HEK293 (cell line): ENCODE results near the gene MRPL34.
A peak's percentile ranks its signal among the peaks of the same experiment; 100 is the strongest.

Experiments
- HOXD13 ChIP-seq: sonication (generic); formaldehyde crosslinking; IDR thresholded peaks from 2 replicates; pipeline ENCODE4 v1.8.0; 2022; ENCODE audit warnings: missing genetic modification reagents, borderline replicate concordance
- SCRT2 ChIP-seq: fragments of 450-650 bp; formaldehyde crosslinking; IDR thresholded peaks from 2 replicates; pipeline ENCODE4 v1.5.1; 2016; ENCODE audit warnings: missing biosample characterization, missing genetic modification characterization
- SETDB1 ChIP-seq: IDR thresholded peaks from one replicate; pipeline ENCODE4 v1.6.1; 2017; ENCODE audit warnings: mild to moderate bottlenecking, low read length, moderate library complexity, mixed read lengths; ENCODE audit not compliant: insufficient read length
- TCF7L2 ChIP-seq: IDR thresholded peaks from 2 replicates; pipeline ENCODE4 v1.6.1; 2011; ENCODE audit warnings: low read depth, mild to moderate bottlenecking, inconsistent platforms, low read length, moderate library complexity, borderline replicate concordance
- ZBTB7A ChIP-seq: fragments of 450-650 bp; formaldehyde crosslinking; IDR thresholded peaks from 2 replicates; pipeline ENCODE4 v1.5.1; 2016; ENCODE audit warnings: low read depth, missing biosample characterization, missing genetic modification characterization
- ZFP69B ChIP-seq: fragments of 450-650 bp; formaldehyde crosslinking; IDR thresholded peaks from 2 replicates; pipeline ENCODE4 v1.5.1; 2016; ENCODE audit warnings: missing biosample characterization, missing genetic modification characterization
- ZNF10 ChIP-seq: fragments of 450-650 bp; formaldehyde crosslinking; IDR thresholded peaks from 2 replicates; pipeline ENCODE4 v1.5.1; 2017; ENCODE audit warnings: missing biosample characterization, missing genetic modification characterization
- ZNF19 ChIP-seq: fragments of 450-650 bp; formaldehyde crosslinking; IDR thresholded peaks from 2 replicates; pipeline ENCODE4; 2016; ENCODE audit warnings: missing biosample characterization, missing genetic modification characterization, low read depth
- ZNF24 ChIP-seq: fragments of 450-650 bp; formaldehyde crosslinking; IDR thresholded peaks from 2 replicates; pipeline ENCODE4 v1.5.1; 2016; ENCODE audit warnings: missing biosample characterization, missing genetic modification characterization
- ZNF426 ChIP-seq: fragments of 450-650 bp; formaldehyde crosslinking; IDR thresholded peaks from 2 replicates; pipeline ENCODE4 v1.5.1; 2017; ENCODE audit warnings: missing biosample characterization, missing genetic modification characterization, mild to moderate bottlenecking, inconsistent platforms, moderate library complexity
- ZNF571 ChIP-seq: fragments of 450-650 bp; formaldehyde crosslinking; IDR thresholded peaks from 2 replicates; pipeline ENCODE4 v1.5.0; 2017; ENCODE audit warnings: missing biosample characterization, missing genetic modification characterization
- ZNF837 ChIP-seq: fragments of 450-650 bp; formaldehyde crosslinking; IDR thresholded peaks from 2 replicates; pipeline ENCODE4 v1.5.1; 2016; ENCODE audit warnings: missing biosample characterization, missing genetic modification characterization
- TF ChIP-seq, protein P1 (sequence below): fragments of 450-650 bp; formaldehyde crosslinking; conservative IDR thresholded peaks from 2 replicates; pipeline ENCODE4 v1.5.1; 2016; ENCODE audit warnings: low read depth, missing biosample characterization, missing genetic modification characterization
- TF ChIP-seq, protein P2 (sequence below): fragments of 450-650 bp; formaldehyde crosslinking; IDR thresholded peaks from 2 replicates; pipeline ENCODE4 v1.5.1; 2016; ENCODE audit warnings: missing biosample characterization, missing genetic modification characterization
- TF ChIP-seq, protein P3 (sequence below): fragments of 450-650 bp; formaldehyde crosslinking; IDR thresholded peaks from 2 replicates; pipeline ENCODE4 v1.5.1; 2016; ENCODE audit warnings: missing biosample characterization, missing genetic modification characterization
- TF ChIP-seq, protein P4 (sequence below): fragments of 450-650 bp; formaldehyde crosslinking; conservative IDR thresholded peaks from 2 replicates; pipeline ENCODE4 v1.5.1; 2016; ENCODE audit warnings: low read depth, missing biosample characterization, missing genetic modification characterization
- TF ChIP-seq, protein P5 (sequence below): fragments of 450-650 bp; IDR thresholded peaks from 2 replicates; pipeline ENCODE4 v1.5.1; 2018; ENCODE audit warnings: missing biosample characterization, missing genetic modification characterization
- TF ChIP-seq, protein P6 (sequence below): IDR thresholded peaks from 2 replicates; pipeline ENCODE4 v1.6.1; 2011; ENCODE audit warnings: mild to moderate bottlenecking, low read depth, low read length, borderline replicate concordance
- TF ChIP-seq, protein P7 (sequence below): fragments of 450-650 bp; formaldehyde crosslinking; IDR thresholded peaks from 2 replicates; pipeline ENCODE4 v1.5.1; 2016; ENCODE audit warnings: missing biosample characterization, missing genetic modification characterization

MRPL34 gene

DNA sequence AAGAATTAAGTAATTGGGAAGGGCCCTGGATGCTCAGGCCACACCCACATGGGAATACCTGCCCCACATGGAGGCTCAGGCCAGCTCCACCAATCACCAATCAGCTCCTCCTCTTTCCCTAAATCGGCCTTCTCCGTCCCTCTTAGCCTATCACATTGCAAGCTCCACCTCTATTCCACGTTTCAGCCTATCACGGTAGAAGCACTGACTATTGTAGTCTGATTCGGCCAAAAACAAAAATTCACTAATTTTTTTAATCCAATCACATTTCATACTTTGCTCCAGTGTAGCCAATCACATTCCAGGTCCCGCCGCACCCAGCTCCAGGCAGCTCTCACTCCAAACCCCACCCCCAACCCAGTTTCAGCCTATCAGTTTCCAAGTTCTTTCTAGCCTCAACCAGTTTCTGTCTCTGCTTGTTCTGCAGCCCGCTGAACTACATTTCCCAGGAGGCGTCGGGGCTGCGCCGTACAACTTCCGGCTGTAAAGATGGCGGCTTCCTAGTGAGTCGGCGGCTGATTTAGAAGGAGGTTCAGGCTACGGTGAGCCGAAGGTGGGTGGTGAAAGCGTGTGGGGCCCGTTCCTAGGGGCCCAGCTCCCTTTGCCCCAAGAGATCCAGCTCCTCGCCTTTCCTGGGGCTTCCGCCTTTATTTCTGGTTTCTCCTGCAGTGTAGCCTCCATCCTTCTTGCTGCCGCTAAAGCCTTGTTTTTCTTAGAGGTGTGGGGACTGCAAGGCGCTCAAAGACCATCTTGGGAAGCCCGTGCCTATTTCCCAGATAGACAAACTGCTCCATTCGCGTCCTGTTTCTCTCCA, 38.5 kb upstream of the MRPL34 start, which contains the start of gene BABAM1 (continued):
- TF ChIP-seq ZNF571 (no peak), ZBTB7A (no peak), SETDB1 (peak; percentile 23), SCRT2 (tag by site-specific recombination) (no peak), ZFP69B (peak; percentile 88), HOXD13 (CRISPR knock-in tag) (no peak), ZNF10 (no peak), ZNF837 (no peak), ZNF426 (no peak), ZNF19 (tag by site-specific recombination) (no peak), ZNF24 (tag by site-specific recombination) (no peak), TCF7L2 (no peak)
- TF ChIP-seq, protein P1, sequence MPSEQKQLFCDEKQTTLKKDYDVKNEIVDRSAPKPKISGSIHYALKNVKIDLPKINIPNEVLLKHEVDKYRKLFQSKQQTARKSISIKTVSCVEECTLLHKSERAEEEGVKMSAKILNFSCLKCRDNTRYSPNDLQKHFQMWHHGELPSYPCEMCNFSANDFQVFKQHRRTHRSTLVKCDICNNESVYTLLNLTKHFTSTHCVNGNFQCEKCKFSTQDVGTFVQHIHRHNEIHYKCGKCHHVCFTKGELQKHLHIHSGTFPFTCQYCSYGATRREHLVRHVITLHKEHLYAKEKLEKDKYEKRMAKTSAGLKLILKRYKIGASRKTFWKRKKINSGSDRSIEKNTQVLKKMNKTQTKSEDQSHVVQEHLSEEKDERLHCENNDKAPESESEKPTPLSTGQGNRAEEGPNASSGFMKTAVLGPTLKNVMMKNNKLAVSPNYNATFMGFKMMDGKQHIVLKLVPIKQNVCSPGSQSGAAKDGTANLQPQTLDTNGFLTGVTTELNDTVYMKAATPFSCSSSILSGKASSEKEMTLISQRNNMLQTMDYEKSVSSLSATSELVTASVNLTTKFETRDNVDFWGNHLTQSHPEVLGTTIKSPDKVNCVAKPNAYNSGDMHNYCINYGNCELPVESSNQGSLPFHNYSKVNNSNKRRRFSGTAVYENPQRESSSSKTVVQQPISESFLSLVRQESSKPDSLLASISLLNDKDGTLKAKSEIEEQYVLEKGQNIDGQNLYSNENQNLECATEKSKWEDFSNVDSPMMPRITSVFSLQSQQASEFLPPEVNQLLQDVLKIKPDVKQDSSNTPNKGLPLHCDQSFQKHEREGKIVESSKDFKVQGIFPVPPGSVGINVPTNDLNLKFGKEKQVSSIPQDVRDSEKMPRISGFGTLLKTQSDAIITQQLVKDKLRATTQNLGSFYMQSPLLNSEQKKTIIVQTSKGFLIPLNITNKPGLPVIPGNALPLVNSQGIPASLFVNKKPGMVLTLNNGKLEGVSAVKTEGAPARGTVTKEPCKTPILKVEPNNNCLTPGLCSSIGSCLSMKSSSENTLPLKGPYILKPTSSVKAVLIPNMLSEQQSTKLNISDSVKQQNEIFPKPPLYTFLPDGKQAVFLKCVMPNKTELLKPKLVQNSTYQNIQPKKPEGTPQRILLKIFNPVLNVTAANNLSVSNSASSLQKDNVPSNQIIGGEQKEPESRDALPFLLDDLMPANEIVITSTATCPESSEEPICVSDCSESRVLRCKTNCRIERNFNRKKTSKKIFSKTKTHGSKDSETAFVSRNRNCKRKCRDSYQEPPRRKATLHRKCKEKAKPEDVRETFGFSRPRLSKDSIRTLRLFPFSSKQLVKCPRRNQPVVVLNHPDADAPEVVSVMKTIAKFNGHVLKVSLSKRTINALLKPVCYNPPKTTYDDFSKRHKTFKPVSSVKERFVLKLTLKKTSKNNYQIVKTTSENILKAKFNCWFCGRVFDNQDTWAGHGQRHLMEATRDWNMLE (tag by site-specific recombination), result peak; percentile 37
- TF ChIP-seq, protein P2, sequence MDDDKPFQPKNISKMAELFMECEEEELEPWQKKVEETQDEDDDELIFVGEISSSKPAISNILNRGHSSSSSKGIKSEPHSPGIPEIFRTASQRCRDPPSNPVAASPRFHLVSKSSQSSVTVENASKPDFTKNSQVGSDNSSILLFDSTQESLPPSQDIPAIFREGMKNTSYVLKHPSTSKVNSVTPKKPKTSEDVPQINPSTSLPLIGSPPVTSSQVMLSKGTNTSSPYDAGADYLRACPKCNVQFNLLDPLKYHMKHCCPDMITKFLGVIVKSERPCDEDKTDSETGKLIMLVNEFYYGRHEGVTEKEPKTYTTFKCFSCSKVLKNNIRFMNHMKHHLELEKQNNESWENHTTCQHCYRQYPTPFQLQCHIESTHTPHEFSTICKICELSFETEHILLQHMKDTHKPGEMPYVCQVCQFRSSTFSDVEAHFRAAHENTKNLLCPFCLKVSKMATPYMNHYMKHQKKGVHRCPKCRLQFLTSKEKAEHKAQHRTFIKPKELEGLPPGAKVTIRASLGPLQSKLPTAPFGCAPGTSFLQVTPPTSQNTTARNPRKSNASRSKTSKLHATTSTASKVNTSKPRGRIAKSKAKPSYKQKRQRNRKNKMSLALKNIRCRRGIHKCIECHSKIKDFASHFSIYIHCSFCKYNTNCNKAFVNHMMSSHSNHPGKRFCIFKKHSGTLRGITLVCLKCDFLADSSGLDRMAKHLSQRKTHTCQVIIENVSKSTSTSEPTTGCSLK (tag by site-specific recombination), result no peak
- TF ChIP-seq, protein P3, sequence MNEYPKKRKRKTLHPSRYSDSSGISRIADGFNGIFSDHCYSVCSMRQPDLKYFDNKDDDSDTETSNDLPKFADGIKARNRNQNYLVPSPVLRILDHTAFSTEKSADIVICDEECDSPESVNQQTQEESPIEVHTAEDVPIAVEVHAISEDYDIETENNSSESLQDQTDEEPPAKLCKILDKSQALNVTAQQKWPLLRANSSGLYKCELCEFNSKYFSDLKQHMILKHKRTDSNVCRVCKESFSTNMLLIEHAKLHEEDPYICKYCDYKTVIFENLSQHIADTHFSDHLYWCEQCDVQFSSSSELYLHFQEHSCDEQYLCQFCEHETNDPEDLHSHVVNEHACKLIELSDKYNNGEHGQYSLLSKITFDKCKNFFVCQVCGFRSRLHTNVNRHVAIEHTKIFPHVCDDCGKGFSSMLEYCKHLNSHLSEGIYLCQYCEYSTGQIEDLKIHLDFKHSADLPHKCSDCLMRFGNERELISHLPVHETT (tag by site-specific recombination), result 0 out of 2 replicates have a peak, but pooled peaks have one; percentile 52
- TF ChIP-seq, protein P4, sequence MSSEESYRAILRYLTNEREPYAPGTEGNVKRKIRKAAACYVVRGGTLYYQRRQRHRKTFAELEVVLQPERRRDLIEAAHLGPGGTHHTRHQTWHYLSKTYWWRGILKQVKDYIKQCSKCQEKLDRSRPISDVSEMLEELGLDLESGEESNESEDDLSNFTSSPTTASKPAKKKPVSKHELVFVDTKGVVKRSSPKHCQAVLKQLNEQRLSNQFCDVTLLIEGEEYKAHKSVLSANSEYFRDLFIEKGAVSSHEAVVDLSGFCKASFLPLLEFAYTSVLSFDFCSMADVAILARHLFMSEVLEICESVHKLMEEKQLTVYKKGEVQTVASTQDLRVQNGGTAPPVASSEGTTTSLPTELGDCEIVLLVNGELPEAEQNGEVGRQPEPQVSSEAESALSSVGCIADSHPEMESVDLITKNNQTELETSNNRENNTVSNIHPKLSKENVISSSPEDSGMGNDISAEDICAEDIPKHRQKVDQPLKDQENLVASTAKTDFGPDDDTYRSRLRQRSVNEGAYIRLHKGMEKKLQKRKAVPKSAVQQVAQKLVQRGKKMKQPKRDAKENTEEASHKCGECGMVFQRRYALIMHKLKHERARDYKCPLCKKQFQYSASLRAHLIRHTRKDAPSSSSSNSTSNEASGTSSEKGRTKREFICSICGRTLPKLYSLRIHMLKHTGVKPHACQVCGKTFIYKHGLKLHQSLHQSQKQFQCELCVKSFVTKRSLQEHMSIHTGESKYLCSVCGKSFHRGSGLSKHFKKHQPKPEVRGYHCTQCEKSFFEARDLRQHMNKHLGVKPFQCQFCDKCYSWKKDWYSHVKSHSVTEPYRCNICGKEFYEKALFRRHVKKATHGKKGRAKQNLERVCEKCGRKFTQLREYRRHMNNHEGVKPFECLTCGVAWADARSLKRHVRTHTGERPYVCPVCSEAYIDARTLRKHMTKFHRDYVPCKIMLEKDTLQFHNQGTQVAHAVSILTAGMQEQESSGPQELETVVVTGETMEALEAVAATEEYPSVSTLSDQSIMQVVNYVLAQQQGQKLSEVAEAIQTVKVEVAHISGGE (tag by site-specific recombination), result peak; percentile 77
- TF ChIP-seq, protein P5, sequence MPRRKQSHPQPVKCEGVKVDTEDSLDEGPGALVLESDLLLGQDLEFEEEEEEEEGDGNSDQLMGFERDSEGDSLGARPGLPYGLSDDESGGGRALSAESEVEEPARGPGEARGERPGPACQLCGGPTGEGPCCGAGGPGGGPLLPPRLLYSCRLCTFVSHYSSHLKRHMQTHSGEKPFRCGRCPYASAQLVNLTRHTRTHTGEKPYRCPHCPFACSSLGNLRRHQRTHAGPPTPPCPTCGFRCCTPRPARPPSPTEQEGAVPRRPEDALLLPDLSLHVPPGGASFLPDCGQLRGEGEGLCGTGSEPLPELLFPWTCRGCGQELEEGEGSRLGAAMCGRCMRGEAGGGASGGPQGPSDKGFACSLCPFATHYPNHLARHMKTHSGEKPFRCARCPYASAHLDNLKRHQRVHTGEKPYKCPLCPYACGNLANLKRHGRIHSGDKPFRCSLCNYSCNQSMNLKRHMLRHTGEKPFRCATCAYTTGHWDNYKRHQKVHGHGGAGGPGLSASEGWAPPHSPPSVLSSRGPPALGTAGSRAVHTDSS (tag by site-specific recombination), result no peak
- TF ChIP-seq, protein P6, sequence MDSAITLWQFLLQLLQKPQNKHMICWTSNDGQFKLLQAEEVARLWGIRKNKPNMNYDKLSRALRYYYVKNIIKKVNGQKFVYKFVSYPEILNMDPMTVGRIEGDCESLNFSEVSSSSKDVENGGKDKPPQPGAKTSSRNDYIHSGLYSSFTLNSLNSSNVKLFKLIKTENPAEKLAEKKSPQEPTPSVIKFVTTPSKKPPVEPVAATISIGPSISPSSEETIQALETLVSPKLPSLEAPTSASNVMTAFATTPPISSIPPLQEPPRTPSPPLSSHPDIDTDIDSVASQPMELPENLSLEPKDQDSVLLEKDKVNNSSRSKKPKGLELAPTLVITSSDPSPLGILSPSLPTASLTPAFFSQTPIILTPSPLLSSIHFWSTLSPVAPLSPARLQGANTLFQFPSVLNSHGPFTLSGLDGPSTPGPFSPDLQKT, result no peak
- TF ChIP-seq, protein P7, sequence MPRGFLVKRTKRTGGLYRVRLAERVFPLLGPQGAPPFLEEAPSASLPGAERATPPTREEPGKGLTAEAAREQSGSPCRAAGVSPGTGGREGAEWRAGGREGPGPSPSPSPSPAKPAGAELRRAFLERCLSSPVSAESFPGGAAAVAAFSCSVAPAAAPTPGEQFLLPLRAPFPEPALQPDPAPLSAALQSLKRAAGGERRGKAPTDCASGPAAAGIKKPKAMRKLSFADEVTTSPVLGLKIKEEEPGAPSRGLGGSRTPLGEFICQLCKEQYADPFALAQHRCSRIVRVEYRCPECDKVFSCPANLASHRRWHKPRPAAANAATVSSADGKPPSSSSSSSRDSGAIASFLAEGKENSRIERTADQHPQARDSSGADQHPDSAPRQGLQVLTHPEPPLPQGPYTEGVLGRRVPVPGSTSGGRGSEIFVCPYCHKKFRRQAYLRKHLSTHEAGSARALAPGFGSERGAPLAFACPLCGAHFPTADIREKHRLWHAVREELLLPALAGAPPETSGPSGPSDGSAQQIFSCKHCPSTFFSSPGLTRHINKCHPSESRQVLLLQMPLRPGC (tag by site-specific recombination), result no peak
